ENCODE measurements around the gene VAC14.
"Not testable (repeated sequence)": the region's sequence is repeated elsewhere in the genome, so short reads cannot be mapped to it uniquely, and the experiment has no call there.

VAC14 gene

DNA sequence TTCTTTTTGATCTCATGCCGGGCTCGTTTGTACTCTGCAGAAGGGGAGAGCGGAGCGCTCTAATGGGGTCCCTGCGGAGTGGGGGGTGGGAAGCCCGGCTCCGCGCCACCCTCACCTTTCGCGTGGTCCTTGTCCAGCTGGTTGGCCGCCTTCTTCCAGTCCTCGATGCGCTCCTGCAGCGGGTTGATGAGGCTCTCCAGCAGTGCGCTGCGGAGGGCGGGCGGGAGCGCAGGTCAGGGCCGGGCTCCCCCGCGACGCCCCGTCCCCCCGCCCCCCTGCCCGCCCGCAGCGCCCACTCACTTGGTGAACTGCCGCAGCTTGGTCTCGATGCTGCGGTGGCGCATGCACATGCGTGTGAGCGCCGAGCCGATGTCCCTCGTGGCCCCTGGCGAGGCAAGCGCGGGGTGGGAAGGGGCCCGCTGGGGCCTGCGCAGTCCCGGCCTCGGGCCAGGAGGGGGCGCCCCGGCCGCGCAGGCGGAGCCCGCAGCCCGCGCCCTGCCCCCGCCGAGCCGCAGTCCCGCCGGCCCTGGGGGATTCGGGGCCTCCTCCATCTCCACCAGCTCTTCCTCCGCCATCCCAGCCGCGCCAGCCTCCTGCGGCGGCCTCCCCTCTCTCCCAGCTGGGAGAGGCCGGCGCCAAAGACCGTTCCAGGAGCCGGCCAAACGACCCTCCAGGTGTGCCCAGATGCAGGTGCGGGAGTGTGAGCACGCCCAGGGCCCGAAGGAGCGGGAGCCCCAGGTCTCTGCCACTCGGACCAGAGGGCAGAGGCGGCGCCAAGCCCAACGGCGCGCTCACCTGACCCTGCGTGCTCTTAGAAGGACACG, 121.1 kb downstream of the VAC14 start:
- no peak for DNase-seq

DNA sequence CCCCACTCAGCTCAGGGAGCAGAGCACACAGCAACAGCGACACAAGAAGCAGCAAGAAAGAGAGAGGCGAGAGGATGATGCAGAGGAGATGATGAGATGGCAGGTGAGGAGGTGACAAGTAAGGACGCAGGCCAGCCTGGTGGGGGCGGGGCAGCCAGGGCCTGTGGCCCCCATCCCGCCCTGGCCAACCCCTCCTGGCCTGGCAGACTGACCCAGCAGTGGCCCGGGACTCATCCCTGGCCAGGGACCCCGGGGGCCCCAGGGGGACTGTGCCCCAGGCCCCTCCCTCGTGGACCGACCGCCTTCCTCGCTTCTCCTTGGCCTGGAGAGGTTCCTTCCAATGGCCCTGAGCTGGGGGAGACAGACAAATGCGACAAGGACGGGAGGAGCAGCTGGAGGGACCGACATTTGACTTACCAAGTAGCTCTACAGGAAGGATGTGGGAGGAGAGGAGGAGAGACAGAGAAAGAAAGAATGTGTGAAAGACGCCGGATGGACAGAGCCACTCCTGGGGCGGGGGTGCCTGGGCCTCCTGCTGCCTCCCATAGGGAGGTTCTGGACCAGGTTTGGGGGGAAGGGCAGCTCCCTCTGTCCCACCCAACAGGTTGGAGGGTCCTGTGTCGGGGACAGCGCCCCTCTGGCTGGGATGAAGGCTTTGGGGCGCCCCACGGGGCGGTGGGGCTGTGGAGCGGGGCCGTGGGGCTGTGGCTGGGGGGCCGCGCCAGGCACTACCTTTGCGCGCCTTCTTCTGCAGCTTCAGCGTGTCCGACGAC, 121.9 kb downstream of the VAC14 start:
- no peak for DNase-seq

DNA sequence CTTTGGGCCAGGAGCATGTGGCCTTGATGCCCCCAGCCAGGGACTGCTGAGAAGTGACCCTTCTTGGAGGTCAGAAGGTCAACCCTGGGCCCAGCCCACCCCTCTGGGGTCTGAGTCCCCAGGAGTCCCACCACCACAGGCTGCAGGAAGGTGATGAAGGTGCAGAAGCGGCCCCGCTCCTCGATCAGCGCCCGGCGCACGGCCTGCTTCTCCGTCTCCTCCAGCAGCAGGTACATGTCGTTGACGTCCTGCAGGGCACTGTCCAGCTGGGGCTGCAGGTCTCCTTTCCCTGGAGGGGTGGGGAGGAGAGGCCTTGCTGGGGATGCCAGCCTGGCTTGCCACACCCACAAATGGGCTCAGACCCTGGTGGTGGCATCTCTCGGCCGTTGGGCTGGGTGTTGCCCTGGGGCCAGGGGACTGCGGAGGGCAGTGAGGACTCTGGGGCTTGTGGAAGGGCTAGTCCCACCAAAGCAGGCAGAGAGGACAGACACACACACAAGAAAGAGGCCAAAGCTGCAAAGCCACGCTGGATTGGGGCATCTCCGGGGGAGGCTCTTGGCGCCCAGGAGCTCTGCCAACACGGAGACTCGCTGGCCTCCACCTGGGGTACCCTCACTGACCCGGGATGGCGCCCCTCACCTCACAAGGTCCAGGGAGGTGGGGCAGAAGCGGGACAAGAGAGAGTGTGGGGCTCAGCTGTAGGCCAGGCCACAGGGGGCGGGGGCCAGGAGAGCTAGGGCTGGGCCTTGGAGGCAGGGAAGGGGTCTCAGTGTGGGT, 122.6 kb downstream of the VAC14 start:
- DNase-seq, result no peak

DNA sequence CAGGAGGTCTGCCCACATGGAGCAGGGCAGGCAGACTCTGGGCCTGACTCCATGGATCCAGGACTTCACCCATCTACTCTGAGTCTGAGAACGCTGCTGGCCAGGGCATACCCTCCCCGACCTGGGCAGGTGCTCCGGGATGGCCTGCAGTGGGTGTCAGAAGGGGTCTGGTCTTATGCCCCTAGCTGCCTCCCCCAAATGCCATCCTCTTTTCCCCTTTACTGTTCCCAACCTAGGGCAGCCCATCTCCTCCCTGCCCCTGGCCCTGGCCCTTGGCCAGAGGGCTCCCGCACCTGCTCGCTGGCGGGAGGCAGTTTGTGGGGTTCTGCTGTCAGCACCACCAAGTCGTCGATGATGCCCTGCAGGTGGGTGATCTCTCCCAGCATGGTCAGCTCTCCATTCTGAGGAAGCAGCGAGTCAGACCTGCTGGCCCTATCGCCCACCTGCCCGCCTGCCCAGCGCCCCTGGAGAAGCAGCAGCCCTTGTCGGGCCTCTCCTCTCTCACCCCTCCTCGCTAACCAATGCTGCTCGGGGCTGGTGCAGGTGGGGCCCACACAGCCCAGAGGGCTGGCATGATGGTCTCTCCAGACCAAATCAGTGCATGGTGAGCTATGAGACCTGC, 123.3 kb downstream of the VAC14 start:
- DNase-seq, result no peak

DNA sequence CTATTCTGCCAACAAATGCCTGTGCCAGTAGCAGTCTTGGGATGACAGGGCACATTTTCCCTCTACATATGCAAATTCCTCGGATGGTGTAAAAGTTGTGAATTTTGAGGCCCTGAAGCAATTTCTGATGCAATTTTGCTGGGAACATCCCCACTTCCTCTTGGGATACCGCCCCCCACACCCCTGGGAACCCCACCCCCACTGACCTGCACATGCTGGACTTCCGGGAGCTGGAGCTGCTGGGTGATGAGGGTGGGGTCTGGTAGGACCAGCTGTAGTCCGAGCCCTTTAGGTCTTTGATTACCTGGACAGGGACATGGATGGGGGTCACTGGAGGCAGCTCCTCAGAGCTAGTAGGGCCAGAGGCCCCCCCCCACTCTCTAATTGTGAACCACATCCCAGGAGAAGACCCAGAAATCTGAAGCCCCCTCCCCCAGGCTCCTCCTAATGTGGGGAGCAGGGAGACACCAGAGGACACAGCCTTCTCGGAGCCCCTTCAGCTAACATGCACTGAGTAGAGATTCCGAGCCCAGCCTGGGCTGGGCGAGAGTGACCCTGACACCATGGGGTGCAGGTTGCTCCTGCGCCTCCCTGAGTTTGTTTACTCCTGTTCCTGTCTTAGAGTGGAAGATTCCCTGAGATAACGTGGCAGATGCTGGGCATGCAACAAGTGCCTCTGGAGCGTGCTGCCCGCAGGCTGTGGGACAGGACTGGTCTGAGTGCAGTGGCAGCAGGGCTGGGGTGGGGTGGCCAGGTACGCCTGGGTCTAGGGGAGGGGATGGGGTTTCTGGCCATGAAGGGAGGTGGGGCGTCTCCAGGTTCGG, 124.1 kb downstream of the VAC14 start:
- DNase-seq, result no peak

DNA sequence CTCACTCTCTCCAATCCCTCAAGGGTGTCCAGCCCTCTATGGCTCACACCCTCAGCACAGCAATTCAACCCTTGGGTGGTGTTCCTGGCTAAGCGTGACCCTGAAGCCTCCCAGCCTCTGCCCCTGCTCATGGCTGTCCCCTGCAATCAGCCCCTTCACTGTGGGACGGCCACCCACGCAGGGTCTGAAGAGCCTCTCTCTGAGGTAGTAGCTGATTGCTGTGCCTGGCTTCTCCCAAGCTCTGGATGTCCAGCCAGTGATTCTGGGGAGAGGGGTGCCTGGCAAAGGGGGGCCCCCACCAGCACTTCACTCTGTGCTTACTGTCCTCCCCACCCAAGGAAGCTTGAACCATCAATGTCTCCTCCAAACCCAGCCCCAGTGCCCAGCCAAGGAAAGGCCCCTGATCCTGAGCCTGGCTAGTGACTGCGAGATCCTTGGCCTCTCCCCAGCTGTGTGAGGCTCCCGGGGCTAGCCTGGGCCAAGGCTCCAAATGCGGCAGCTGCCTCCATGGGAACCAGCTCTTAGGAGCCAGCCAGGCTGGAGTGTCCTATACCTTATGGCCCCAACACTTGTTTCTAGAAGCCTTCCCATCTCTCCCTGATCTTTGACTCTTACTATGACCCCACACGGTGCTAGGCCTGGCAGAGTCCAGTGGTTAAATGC, 125.0 kb downstream of the VAC14 start:
- DNase-seq, result no peak

DNA sequence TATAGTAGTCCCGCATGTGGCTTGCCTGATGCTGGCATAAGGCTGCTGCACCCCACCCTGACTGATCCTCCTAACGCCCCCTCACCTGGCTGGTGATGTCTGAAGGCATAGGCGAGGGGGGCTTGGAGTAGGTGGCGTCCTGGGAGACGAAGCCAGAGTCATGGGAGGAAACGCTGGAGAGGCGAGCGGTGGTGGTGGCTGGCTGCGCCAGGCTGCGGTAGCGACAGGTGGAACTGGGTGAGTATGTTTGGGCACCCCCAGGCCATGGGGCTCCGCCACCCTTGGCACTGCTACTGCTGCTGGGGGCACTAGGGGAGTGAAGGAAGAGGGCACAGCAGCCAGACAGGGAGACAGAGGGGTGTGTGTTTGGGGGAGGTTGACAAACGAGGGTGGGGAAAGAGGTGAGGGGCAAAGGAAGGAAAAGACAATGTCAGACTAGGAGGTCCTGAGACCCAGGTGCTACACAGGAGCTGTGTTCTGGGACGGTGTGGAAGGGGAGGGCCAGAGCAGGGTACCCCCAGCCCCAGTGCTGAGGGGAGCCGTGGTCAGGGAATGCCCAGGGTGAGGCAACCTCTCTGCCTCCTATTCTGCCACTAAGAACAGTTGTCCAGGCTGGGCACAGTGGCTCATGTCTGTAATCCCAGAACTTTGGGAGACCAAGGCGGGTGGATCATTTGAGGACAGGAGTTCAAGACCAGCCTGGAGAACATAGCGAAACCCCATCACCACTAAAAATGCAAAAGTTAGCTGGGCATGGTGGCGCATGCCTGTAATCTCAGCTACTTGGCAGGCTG, 126.5 kb downstream of the VAC14 start:
- no peak for DNase-seq

DNA sequence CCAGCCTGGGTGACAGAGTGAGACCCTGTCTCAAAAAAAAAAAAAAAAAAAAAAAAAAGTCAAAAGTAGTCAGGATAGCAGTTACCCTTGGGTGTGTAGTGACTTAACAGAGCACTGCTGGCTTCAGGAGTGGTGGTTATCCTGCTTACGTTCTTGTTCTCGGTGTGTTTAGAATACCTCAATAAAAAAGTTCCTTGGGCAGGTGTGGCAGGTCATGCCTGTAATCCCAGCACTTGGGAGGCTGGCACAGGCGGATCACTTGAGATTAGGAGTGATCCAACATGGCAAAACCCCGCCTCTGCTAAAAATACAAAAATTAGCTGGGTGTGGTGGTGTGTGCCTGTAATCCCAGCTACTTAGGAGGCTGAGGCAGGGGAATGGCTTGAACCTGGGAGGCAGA, 130.0 kb downstream of the VAC14 start:
- DNase-seq, result not testable (repeated sequence)

DNA sequence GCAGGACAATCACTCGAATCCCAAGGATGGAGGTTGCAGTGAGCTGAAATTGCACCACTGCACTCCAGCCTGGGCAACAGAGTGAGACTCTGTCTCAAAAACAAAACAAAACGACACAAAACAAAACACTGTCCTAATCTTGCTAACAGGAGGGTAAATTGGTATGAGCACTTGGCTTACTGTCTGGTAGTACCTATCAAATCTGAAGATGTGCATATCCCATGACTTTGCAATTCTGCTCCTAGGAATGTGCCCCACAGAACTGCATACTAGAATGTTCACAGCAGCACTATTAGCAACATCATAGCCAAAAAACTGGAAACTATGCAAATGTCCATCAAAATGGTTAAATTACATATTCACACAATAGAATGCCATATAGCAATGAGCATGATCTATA, 130.8 kb downstream of the VAC14 start:
- DNase-seq, result no peak

DNA sequence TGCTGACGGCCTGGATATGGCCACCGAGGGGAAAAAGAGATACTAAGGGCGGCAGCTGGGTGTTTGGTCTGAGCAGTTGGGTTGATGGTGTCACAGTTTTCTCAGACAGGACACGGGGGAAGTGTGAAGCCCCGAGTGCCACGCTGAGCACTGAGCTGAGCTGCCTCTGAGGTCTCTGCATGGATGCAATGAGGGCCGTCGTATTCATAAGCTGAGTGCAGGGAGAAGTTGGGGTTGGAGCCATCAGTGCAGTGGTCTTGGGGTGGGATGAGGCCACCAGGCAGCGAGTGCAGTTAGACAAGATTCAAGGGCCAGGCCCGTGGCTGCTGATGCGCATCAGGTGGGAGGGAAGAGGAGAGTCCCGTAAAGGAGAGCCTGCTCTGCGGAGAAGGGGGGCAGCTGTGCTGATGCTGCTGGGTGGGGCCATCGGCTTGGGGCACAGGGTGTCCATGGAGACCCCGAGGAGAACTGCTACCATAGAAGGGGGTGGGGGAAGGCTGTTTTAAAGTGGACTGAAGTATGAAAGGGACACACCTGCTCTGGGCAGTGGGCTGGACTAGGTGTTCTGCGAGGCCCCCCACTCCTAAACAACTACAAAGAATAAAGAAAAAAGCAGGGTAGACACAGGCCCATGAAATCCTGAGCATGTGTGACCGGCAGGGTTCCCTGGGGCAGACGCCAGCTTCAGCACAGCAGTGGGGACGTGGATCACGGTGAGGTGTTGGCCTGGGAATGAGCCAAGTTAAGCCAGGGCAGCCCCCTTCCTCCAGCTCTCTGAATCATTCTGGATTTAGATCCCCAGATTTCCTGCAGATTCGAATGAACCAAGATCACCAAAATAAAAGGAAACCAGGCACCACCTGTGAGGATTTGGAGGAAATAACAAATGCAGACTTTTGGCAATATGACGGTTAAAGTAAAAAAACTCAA, 134.9 kb downstream of the VAC14 start:
- no peak for DNase-seq

DNA sequence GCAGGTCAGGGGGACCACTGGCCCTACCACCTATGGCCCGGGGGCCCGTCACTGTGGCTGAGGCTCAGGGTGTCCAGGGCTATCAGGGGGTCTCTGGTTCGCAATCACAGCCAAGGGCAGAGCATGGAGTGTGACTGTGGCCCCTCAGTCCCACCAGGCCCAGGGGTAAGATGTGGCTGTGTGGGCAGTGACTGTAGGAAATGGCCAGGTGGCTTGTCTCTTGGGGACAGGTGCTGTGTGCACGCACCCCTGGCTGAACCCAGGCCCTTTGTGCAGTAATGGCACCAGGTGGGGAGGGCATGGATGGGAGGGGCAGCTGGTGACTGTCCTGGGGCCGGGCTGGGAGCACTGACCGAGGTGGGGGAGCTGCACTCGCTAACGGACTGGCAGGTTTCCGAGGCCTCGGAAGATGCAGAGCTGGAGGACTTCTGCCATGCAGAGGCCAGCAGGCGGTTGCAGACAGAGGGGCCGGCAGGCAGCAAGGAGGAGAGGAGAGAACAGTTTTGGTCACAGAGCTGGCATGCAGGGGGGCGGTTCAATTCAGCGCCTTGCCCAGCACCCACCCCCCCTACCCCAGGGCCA, 135.8 kb downstream of the VAC14 start:
- DNase-seq, result no peak

DNA sequence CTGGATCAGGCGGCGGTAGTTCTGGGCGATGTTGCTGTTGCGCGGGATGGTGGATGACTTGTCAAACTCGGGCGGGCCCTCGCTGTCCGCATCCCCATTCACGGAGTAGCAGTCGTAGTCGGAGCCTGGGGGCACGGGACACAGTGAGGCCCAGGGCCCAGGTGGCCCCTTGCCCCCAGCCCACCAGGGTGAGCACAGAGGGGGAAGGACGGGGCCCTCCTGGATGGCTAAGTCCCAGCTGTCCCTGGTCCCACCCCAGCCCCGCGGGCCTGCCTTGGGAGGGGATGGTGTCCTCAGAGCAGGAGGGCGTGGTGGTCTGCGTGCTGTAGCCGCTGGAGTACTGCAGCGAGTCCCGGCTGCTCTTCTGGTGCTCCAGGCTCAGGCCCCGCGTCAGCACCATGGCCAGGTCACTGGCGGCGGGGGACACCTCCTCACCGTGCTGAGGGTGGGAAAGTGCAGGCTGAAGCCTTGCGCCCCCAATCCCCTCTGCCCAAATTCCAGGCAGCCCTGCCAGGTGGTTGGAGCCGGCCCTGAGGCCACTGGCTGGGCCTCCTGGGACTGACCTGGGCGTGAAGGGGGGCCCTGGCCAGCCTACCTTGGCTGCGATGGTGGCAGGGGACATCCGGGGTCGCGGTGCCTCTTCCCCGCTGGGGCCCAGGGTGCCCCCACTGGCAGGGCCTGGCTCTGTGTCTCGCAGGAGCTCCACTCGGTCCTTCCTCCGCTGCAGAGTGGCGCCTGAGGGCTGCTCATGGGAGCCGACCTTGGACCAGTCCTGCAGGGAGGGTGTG, 136.4 kb downstream of the VAC14 start:
- no peak for DNase-seq

DNA sequence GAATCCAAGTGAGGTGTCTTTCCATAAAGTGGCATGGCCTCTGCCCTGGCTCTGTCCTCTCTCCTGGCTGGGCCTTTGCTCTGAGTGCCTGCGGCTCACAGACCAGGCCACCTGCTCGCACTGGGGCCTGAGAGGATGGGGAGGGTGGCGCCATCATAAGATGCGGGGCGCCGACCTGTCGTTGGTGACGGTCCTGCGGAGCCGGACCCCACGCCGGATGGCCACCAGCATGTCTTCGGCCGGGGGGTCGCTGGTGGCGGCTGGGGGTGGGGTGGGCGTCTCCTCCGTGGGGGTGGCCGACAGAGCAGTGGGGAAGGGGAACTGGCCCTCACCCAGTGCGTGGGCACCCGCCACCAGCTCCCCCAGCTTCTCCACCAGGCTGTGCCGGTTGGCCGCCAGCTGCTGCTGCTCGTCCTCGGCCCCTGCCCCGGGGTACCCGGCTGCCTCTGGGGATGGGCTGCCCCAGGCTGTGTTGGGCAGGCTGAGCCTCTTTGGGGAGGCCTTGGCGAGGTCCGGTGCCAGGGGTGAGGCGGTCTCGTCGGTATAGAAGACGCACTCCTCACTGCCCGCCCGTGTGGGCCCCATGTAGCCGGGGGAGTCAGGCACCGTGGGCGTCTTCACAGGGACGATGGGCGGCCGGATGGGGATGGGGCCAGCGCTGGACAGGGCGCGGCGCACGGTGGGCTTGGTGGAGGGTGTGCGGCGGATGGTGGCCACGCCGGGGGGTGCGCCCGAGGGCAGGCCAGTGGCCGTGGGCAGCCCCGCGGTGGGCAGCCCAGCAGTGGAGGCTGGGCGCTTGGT, 137.2 kb downstream of the VAC14 start:
- DNase-seq, result no peak

DNA sequence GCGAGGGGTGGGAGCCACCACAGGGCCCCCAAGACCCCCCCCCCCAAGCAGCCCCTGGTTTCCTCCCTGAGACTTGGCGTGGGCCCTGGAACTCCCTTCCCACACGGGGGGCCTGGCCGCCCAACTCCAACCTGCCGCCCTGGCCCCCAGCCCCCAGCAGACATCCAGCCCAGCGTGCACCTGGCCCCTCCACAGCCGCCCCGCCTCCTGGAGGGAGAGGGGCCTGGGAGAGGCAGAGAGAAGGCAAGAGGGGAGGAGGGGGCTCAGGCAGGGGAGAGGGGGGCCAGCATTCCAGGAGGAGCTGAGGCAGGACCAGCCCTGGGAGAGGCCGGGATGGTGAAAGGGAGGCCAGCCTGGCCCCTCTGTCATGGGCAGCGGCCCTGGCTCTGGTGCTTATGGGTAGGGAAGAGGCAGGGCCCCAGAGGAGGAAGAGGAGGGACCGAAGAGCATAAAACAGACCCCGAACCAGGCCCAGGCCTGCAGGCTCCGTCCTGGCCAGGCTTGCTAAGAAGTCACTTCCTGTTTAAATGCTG, 137.9 kb downstream of the VAC14 start:
- DNase-seq, result no peak

DNA sequence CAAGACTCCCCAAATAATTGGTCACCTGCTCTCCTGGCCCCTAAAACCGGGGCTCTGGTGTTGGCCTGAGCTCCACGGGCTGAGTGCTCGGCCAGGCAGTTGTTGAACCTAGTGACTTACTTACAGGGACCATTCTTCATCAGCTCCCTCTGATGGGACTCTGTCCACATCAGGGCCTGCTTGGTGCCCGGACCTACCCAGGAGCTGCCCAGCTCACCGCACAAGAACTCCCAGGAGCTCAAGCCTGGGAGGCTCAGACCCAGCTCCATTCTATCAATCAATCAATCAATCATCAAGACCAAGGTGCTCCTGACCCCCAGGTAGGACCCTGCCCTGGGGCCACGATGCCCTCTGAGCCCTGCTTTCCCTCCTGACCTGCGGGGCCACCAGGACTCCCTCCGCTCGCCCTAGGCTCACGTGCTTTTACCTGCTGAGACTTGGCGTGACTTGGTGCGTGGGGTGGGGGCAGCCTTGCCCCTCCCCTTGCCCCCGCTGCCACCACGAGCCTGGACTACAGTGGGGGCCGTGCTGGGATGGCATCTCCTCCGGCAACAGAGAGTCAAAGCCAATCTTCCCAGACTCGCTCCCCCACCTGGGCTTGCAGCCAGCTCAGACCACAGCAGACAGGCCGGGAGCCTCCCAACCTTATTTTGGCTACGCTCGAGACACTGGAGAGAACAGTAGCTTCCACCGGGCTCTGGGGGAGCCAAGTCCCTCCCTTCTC, 138.9 kb downstream of the VAC14 start:
- DNase-seq, result no peak

DNA sequence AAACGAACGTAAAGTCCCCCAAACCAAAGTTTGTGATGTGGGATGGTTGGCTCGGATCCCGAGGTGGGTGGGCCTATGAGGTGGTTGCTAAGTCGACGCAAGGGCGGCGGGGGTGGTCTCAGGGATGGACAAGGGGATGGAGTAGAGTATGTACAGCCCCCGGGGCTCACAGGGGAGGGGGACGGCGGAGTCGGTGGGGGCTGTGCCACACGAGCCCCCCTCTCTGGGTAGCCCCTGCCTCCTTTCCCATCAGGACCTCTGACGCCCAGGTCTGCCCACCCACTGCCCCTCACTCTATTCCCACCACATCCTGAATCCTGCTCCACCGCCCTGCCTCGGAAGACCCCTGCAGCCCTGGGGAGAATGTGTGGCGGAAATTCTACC, 139.4 kb downstream of the VAC14 start:
- no peak for DNase-seq

Measured in central memory CD4-positive, alpha-beta T cell (primary cell).